GM21737 (cell line): ENCODE results near the gene DUSP1.
A peak's percentile ranks its signal among the peaks of the same experiment; 100 is the strongest.

Experiments used
- ATAC-seq: cut with Tn5 transposase; IDR thresholded peaks from one replicate; pipeline ENCODE4 v1.9.1; 2021; ENCODE audit warnings: mild to moderate bottlenecking, moderate library complexity; ENCODE audit not compliant: unreplicated experiment

The DUSP1 gene

GRCh38 chr5:172782169-172783039 is 11.4 kb upstream of the DUSP1 start:
- ATAC-seq: no peak

- no peak for ATAC-seq
These were observed 8.8 kb upstream of the DUSP1 start for GRCh38 chr5:172779691-172780341.

GRCh38 chr5:172777881-172778814 is 7.2 kb upstream of the DUSP1 start:
- ATAC-seq: peak; percentile 15

GRCh38 chr5:172776235-172776594 is 5.2 kb upstream of the DUSP1 start:
- no peak for ATAC-seq

GRCh38 chr5:172775326-172776234 is 4.6 kb upstream of the DUSP1 start:
- no peak for ATAC-seq

- ATAC-seq: no peak
These were observed 3.7 kb upstream of the DUSP1 start for GRCh38 chr5:172774561-172775315.

GRCh38 chr5:172773481-172774469 is 2.8 kb upstream of the DUSP1 start:
- ATAC-seq: no peak

GRCh38 chr5:172772112-172772906 is 1.3 kb upstream of the DUSP1 start:
- peak; percentile 31 for ATAC-seq

- ATAC-seq: no peak
These were observed 580 bp upstream of the DUSP1 start for GRCh38 chr5:172771439-172772111.

- ATAC-seq: no peak
These were observed 671 bp downstream of the DUSP1 start for GRCh38 chr5:172770374-172770674.

- no peak for ATAC-seq
These were observed 1.2 kb downstream of the DUSP1 start for GRCh38 chr5:172769616-172770373.

GRCh38 chr5:172769342-172769615 is 1.7 kb downstream of the DUSP1 start:
- ATAC-seq: no peak

GRCh38 chr5:172768573-172769341 is 2.2 kb downstream of the DUSP1 start:
- no peak for ATAC-seq

- ATAC-seq: no peak
These were observed 2.9 kb downstream of the DUSP1 start for GRCh38 chr5:172768098-172768572.

GRCh38 chr5:172766287-172767108 is 4.5 kb downstream of the DUSP1 start:
- no peak for ATAC-seq
